IMR-90 (cell line): ENCODE results near the gene C22orf39.

ENCODE experiments used
- BHLHE40 ChIP-seq: fragments of 150-350 bp; IDR thresholded peaks from 2 replicates; pipeline ENCODE4 v1.6.1; 2016; ENCODE audit warnings: mild to moderate bottlenecking, low read depth, low read length
- CEBPB ChIP-seq: IDR thresholded peaks from 2 replicates; pipeline ENCODE4 v1.6.1; 2012; ENCODE audit warnings: low read depth, low read length, improper control_type of control experiment
- CHD1 ChIP-seq: IDR thresholded peaks from 2 replicates; pipeline ENCODE4 v1.6.1; 2012; ENCODE audit warnings: low read depth, low read length, improper control_type of control experiment
- MAFK ChIP-seq: IDR thresholded peaks from 2 replicates; pipeline ENCODE4 v1.6.1; 2012; ENCODE audit warnings: low read depth, low read length, improper control_type of control experiment
- MAZ ChIP-seq: IDR thresholded peaks from 2 replicates; pipeline ENCODE4 v1.6.1; 2012; ENCODE audit warnings: low read depth, mild to moderate bottlenecking, low read length, improper control_type of control experiment, moderate library complexity, borderline replicate concordance
- MXI1 ChIP-seq: IDR thresholded peaks from 2 replicates; pipeline ENCODE4 v1.6.1; 2012; ENCODE audit warnings: low read depth, mild to moderate bottlenecking, low read length, moderate library complexity, borderline replicate concordance
- POLR2A ChIP-seq: IDR thresholded peaks from 2 replicates; pipeline ENCODE4 v1.6.1; 2012; ENCODE audit warnings: mild to moderate bottlenecking, low read depth, low read length
- RAD21 ChIP-seq: IDR thresholded peaks from 2 replicates; pipeline ENCODE4 v1.6.1; 2012; ENCODE audit warnings: low read length, improper control_type of control experiment
- RFX5 ChIP-seq: IDR thresholded peaks from 2 replicates; pipeline ENCODE4 v1.8.0; 2012; ENCODE audit warnings: low read depth, mild to moderate bottlenecking, low read length, moderate library complexity
- SMC3 ChIP-seq: fragments of 150-350 bp; IDR thresholded peaks from 2 replicates; pipeline ENCODE4 v1.6.1; 2016; ENCODE audit warnings: low read depth, mild to moderate bottlenecking, antibody characterized with exemption, low read length, moderate library complexity
- TF ChIP-seq, protein P1 (sequence below): conservative IDR thresholded peaks from 2 replicates; pipeline ENCODE4 v1.5.1; 2012; ENCODE audit warnings: mild to moderate bottlenecking, low read depth, low read length, improper control_type of control experiment
- TF ChIP-seq, protein P2 (sequence below): fragments of 150-350 bp; IDR thresholded peaks from 2 replicates; pipeline ENCODE4 v1.6.1; 2017; ENCODE audit warnings: mild to moderate bottlenecking, antibody characterized with exemption, low read length, low read depth
- TF ChIP-seq, protein P3 (sequence below): fragments of 150-350 bp; IDR thresholded peaks from 2 replicates; pipeline ENCODE4 v1.6.1; 2016; ENCODE audit warnings: low read depth, mild to moderate bottlenecking, low read length, moderate library complexity, borderline replicate concordance

- TF ChIP-seq, protein P1, sequence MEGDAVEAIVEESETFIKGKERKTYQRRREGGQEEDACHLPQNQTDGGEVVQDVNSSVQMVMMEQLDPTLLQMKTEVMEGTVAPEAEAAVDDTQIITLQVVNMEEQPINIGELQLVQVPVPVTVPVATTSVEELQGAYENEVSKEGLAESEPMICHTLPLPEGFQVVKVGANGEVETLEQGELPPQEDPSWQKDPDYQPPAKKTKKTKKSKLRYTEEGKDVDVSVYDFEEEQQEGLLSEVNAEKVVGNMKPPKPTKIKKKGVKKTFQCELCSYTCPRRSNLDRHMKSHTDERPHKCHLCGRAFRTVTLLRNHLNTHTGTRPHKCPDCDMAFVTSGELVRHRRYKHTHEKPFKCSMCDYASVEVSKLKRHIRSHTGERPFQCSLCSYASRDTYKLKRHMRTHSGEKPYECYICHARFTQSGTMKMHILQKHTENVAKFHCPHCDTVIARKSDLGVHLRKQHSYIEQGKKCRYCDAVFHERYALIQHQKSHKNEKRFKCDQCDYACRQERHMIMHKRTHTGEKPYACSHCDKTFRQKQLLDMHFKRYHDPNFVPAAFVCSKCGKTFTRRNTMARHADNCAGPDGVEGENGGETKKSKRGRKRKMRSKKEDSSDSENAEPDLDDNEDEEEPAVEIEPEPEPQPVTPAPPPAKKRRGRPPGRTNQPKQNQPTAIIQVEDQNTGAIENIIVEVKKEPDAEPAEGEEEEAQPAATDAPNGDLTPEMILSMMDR = no peak
- TF ChIP-seq BHLHE40 (no peak), MAFK (no peak), POLR2A (no peak), CEBPB (no peak), SMC3 (no peak), RAD21 (no peak), MXI1 (no peak), MAZ (no peak), CHD1 (no peak), RFX5 (no peak)
- TF ChIP-seq, protein P2, sequence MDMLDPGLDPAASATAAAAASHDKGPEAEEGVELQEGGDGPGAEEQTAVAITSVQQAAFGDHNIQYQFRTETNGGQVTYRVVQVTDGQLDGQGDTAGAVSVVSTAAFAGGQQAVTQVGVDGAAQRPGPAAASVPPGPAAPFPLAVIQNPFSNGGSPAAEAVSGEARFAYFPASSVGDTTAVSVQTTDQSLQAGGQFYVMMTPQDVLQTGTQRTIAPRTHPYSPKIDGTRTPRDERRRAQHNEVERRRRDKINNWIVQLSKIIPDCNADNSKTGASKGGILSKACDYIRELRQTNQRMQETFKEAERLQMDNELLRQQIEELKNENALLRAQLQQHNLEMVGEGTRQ = no peak
- TF ChIP-seq, protein P3, sequence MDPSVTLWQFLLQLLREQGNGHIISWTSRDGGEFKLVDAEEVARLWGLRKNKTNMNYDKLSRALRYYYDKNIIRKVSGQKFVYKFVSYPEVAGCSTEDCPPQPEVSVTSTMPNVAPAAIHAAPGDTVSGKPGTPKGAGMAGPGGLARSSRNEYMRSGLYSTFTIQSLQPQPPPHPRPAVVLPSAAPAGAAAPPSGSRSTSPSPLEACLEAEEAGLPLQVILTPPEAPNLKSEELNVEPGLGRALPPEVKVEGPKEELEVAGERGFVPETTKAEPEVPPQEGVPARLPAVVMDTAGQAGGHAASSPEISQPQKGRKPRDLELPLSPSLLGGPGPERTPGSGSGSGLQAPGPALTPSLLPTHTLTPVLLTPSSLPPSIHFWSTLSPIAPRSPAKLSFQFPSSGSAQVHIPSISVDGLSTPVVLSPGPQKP = no peak
Measured at GRCh38 chr22:19396561-19396933, 51.0 kb downstream of the C22orf39 start.
